Measurements from ENCODE around the gene NUP188. TPM values are rescaled to one million over a fixed set of nuclear protein-coding genes. Genes with fewer than 3 reads are reported as not detected.
"Not testable (repeated sequence)": the region's sequence is repeated elsewhere in the genome, so short reads cannot be mapped to it uniquely, and the experiment has no call there.

NUP188 gene
- total RNA-seq, 1 experiment from 2014 or later, result 81.3 TPM

GRCh38 chr9:128946571-128947276 is 775 bp upstream of the NUP188 start:
- DNase-seq, result no peak
- Histone ChIP-seq H3K4me3 (ENCODE audit: insufficient read depth, low read depth, low read length) (peak overlapping the region; percentile 100), H3K27me3 (ENCODE audit: control insufficient read depth, insufficient read depth, low read length) (no peaks in the 10 kb centered on the region), H3K36me3 (replicated peaks; ENCODE audit: control insufficient read depth, insufficient read depth, low read length) (peaks cover 7% of the 10 kb centered on the region; the same call in 1 of the 2 replicates)

GRCh38 chr9:128947277-128947526 is 297 bp upstream of the NUP188 start:
- Histone ChIP-seq H3K27me3 (ENCODE audit: control insufficient read depth, insufficient read depth, low read length) (no peaks in the 10 kb centered on the region), H3K36me3 (replicated peaks; ENCODE audit: control insufficient read depth, insufficient read depth, low read length) (peaks cover 7% of the 10 kb centered on the region; the same call in 1 of the 2 replicates), H3K4me3 (ENCODE audit: insufficient read depth, low read depth, low read length) (peak overlapping the region; percentile 100)
- DNase-seq, result no peak

- not testable (repeated sequence) for DNase-seq; H3K27me3 ChIP-seq (ENCODE audit: control insufficient read depth, insufficient read depth, low read length)
- peaks cover 16% of the 10 kb centered on the region for H3K36me3 ChIP-seq (replicated peaks; ENCODE audit: control insufficient read depth, insufficient read depth, low read length)
These were observed 13.9 kb downstream of the NUP188 start for GRCh38 chr9:128961403-128961802.

GRCh38 chr9:128969491-128969890 is 22.0 kb downstream of the NUP188 start:
- no peak overlapping the region for H3K4me3 ChIP-seq (ENCODE audit: insufficient read depth, low read depth, low read length)
- DNase-seq, result no peak
- no peaks in the 10 kb centered on the region for H3K27me3 ChIP-seq (ENCODE audit: control insufficient read depth, insufficient read depth, low read length)
- H3K36me3 ChIP-seq (replicated peaks; ENCODE audit: control insufficient read depth, insufficient read depth, low read length), result peaks cover 20% of the 10 kb centered on the region

More at GRCh38 chr9:128961403-128961802, 13.9 kb downstream of the NUP188 start:
- H3K4me3 ChIP-seq (ENCODE audit: insufficient read depth, low read depth, low read length), result not testable (repeated sequence)

GRCh38 chr9:128972956-128973355 is 25.5 kb downstream of the NUP188 start:
- peaks cover 24% of the 10 kb centered on the region for H3K36me3 ChIP-seq (replicated peaks; ENCODE audit: control insufficient read depth, insufficient read depth, low read length)

GRCh38 chr9:128979111-128979510 is 31.6 kb downstream of the NUP188 start:
- H3K36me3 ChIP-seq (replicated peaks; ENCODE audit: control insufficient read depth, insufficient read depth, low read length), result peaks cover 31% of the 10 kb centered on the region

More at GRCh38 chr9:128972956-128973355, 25.5 kb downstream of the NUP188 start:
- Histone ChIP-seq H3K4me3 (ENCODE audit: insufficient read depth, low read depth, low read length) (no peak overlapping the region), H3K27me3 (ENCODE audit: control insufficient read depth, insufficient read depth, low read length) (no peaks in the 10 kb centered on the region)
- no peak for DNase-seq

GRCh38 chr9:128983536-128983935 is 36.0 kb downstream of the NUP188 start:
- Histone ChIP-seq H3K36me3 (replicated peaks; ENCODE audit: control insufficient read depth, insufficient read depth, low read length) (peaks cover 51% of the 10 kb centered on the region), H3K4me3 (ENCODE audit: insufficient read depth, low read depth, low read length) (no peak overlapping the region), H3K27me3 (ENCODE audit: control insufficient read depth, insufficient read depth, low read length) (no peaks in the 10 kb centered on the region)
- no peak for DNase-seq

More at GRCh38 chr9:128979111-128979510, 31.6 kb downstream of the NUP188 start:
- DNase-seq, result no peak
- Histone ChIP-seq H3K4me3 (ENCODE audit: insufficient read depth, low read depth, low read length) (no peak overlapping the region), H3K27me3 (ENCODE audit: control insufficient read depth, insufficient read depth, low read length) (no peaks in the 10 kb centered on the region)

GRCh38 chr9:128986671-128987070 is 39.2 kb downstream of the NUP188 start:
- no peak for DNase-seq
- Histone ChIP-seq H3K27me3 (ENCODE audit: control insufficient read depth, insufficient read depth, low read length) (no peaks in the 10 kb centered on the region), H3K36me3 (replicated peaks; ENCODE audit: control insufficient read depth, insufficient read depth, low read length) (peaks cover 41% of the 10 kb centered on the region), H3K4me3 (ENCODE audit: insufficient read depth, low read depth, low read length) (no peak overlapping the region)

- peaks cover 38% of the 10 kb centered on the region for H3K36me3 ChIP-seq (replicated peaks; ENCODE audit: control insufficient read depth, insufficient read depth, low read length)
These were observed 40.3 kb downstream of the NUP188 start for GRCh38 chr9:128987805-128988204.

GRCh38 chr9:128992995-128993394 is 45.5 kb downstream of the NUP188 start:
- Histone ChIP-seq H3K27me3 (ENCODE audit: control insufficient read depth, insufficient read depth, low read length) (no peaks in the 10 kb centered on the region), H3K36me3 (replicated peaks; ENCODE audit: control insufficient read depth, insufficient read depth, low read length) (peaks cover 45% of the 10 kb centered on the region), H3K4me3 (ENCODE audit: insufficient read depth, low read depth, low read length) (no peak overlapping the region)
- DNase-seq, result peak; percentile 58

More at GRCh38 chr9:128987805-128988204, 40.3 kb downstream of the NUP188 start:
- Histone ChIP-seq H3K27me3 (ENCODE audit: control insufficient read depth, insufficient read depth, low read length) (no peaks in the 10 kb centered on the region), H3K4me3 (ENCODE audit: insufficient read depth, low read depth, low read length) (no peak overlapping the region)
- no peak for DNase-seq

GRCh38 chr9:128995791-128996190 is 48.3 kb downstream of the NUP188 start:
- no peak for DNase-seq
- peaks cover 57% of the 10 kb centered on the region for H3K36me3 ChIP-seq (replicated peaks; ENCODE audit: control insufficient read depth, insufficient read depth, low read length)

GRCh38 chr9:128998462-128998861 is 51.0 kb downstream of the NUP188 start:
- no peak overlapping the region for H3K4me3 ChIP-seq (ENCODE audit: insufficient read depth, low read depth, low read length)
- peaks cover 71% of the 10 kb centered on the region for H3K36me3 ChIP-seq (replicated peaks; ENCODE audit: control insufficient read depth, insufficient read depth, low read length)
- no peaks in the 10 kb centered on the region for H3K27me3 ChIP-seq (ENCODE audit: control insufficient read depth, insufficient read depth, low read length)
- no peak for DNase-seq

More at GRCh38 chr9:128995791-128996190, 48.3 kb downstream of the NUP188 start:
- H3K27me3 ChIP-seq (ENCODE audit: control insufficient read depth, insufficient read depth, low read length), result no peaks in the 10 kb centered on the region
- no peak overlapping the region for H3K4me3 ChIP-seq (ENCODE audit: insufficient read depth, low read depth, low read length)

GRCh38 chr9:128999581-129000206 is 52.2 kb downstream of the NUP188 start:
- Histone ChIP-seq H3K27me3 (ENCODE audit: control insufficient read depth, insufficient read depth, low read length) (no peaks in the 10 kb centered on the region), H3K4me3 (ENCODE audit: insufficient read depth, low read depth, low read length) (no peak overlapping the region), H3K36me3 (replicated peaks; ENCODE audit: control insufficient read depth, insufficient read depth, low read length) (peaks cover 60% of the 10 kb centered on the region)
- no peak for DNase-seq

GRCh38 chr9:129001504-129002325 is 54.2 kb downstream of the NUP188 start:
- Histone ChIP-seq H3K36me3 (replicated peaks; ENCODE audit: control insufficient read depth, insufficient read depth, low read length) (peaks cover 57% of the 10 kb centered on the region), H3K27me3 (ENCODE audit: control insufficient read depth, insufficient read depth, low read length) (no peaks in the 10 kb centered on the region), H3K4me3 (ENCODE audit: insufficient read depth, low read depth, low read length) (no peak overlapping the region)
- no peak for DNase-seq

- DNase-seq, result no peak
- Histone ChIP-seq H3K27me3 (ENCODE audit: control insufficient read depth, insufficient read depth, low read length) (no peaks in the 10 kb centered on the region), H3K4me3 (ENCODE audit: insufficient read depth, low read depth, low read length) (no peak overlapping the region), H3K36me3 (replicated peaks; ENCODE audit: control insufficient read depth, insufficient read depth, low read length) (peaks cover 53% of the 10 kb centered on the region)
These were observed 55.5 kb downstream of the NUP188 start for GRCh38 chr9:129002992-129003391.

Data from H7 (cell line).